Myocyte (in vitro differentiated cells): ENCODE data around the gene RENBP. TPM values are rescaled to one million over a fixed set of nuclear protein-coding genes. Genes with fewer than 3 reads are reported as not detected.

Source experiments
- DNase-seq: peaks from one replicate; pipeline ENCODE4 v3.0.0-alpha.2; 2012; ENCODE audit warnings: low read depth
- total RNA-seq: library from RNA; depleted of rRNA; stranded (reverse); fragments of >200 nt; gene quantifications from 2 replicates; pipeline ENCODE4 v1.2.3, GENCODE V29; 2014

The RENBP gene
- total RNA-seq, 1 donor from 2014 or later: 2.7 TPM

GRCh38 chrX:153971124-153971449 is 26.6 kb upstream of the RENBP start:
- DNase-seq: peak; percentile 89

GRCh38 chrX:153970357-153971123 is 26.1 kb upstream of the RENBP start:
- peak; percentile 69 for DNase-seq

- DNase-seq: no peak
These were observed 25.5 kb upstream of the RENBP start for GRCh38 chrX:153969904-153970356.

- DNase-seq: peak; percentile 28
These were observed 24.9 kb upstream of the RENBP start for GRCh38 chrX:153969125-153969903.

- DNase-seq: peak; percentile 85
These were observed 24.3 kb upstream of the RENBP start for GRCh38 chrX:153968754-153969124.

GRCh38 chrX:153968255-153968654 is 23.8 kb upstream of the RENBP start:
- DNase-seq: no peak

- no peak for DNase-seq
These were observed 23.2 kb upstream of the RENBP start for GRCh38 chrX:153967536-153968224.

- peak; percentile 41 for DNase-seq
These were observed 22.5 kb upstream of the RENBP start for GRCh38 chrX:153966841-153967535.

- DNase-seq: peak; percentile 81
These were observed 21.8 kb upstream of the RENBP start for GRCh38 chrX:153966283-153966688.

- DNase-seq: no peak
These were observed 21.0 kb upstream of the RENBP start for GRCh38 chrX:153965406-153965805.

- no peak for DNase-seq
These were observed 19.7 kb upstream of the RENBP start for GRCh38 chrX:153964105-153964504.

GRCh38 chrX:153963546-153963945 is 19.1 kb upstream of the RENBP start:
- no peak for DNase-seq

- DNase-seq: no peak
These were observed 16.8 kb upstream of the RENBP start for GRCh38 chrX:153961292-153961691.

GRCh38 chrX:153960786-153961185 is 16.3 kb upstream of the RENBP start:
- DNase-seq: no peak

- no peak for DNase-seq
These were observed 15.6 kb upstream of the RENBP start for GRCh38 chrX:153960077-153960476.

GRCh38 chrX:153959649-153960048 is 15.2 kb upstream of the RENBP start:
- DNase-seq: no peak

- no peak for DNase-seq
These were observed 14.2 kb upstream of the RENBP start for GRCh38 chrX:153958605-153959004.

GRCh38 chrX:153957224-153957623 is 12.8 kb upstream of the RENBP start:
- peak; percentile 10 for DNase-seq

GRCh38 chrX:153956044-153956907 is 11.8 kb upstream of the RENBP start:
- no peak for DNase-seq

- DNase-seq: no peak
These were observed 10.8 kb upstream of the RENBP start for GRCh38 chrX:153955228-153955732.
